Liver (tissue), 9 donors: ENCODE results near the gene ZMYM4. TPM values are rescaled to one million over a fixed set of nuclear protein-coding genes. Genes with fewer than 3 reads are reported as not detected.

Source experiments
- DNase-seq: peaks from one replicate; pipeline ENCODE4 v3.0.0-alpha.2; 2017; ENCODE audit warnings: low spot score
- H3K27ac ChIP-seq, 2 donors: one replicate each; pipeline ENCODE4 v1.7.0; 2013; ENCODE audit warnings: inconsistent platforms in 2 of 2, low read length in 2 of 2, control low read depth in 1 of 2, low read depth in 1 of 2, mild to moderate bottlenecking in 1 of 2
- H3K27me3 ChIP-seq, 4 donors: one replicate each; pipeline versions ENCODE4 v1.6.1 to v1.7.0; 2013; ENCODE audit warnings: low read length in 3 of 4, inconsistent platforms in 1 of 4, mild to moderate bottlenecking in 1 of 4, moderate library complexity in 1 of 4; ENCODE audit not compliant: control insufficient read depth in 4 of 4, insufficient read depth in 4 of 4
- H3K36me3 ChIP-seq, 4 donors: one replicate each; pipeline versions ENCODE4 v1.6.1 to v1.7.0; 2013; ENCODE audit warnings: low read length in 3 of 4, mild to moderate bottlenecking in 3 of 4, low read depth in 1 of 4, moderate library complexity in 1 of 4; ENCODE audit not compliant: control insufficient read depth in 4 of 4, insufficient read depth in 3 of 4
- H3K4me1 ChIP-seq, 4 donors: one replicate each; pipeline versions ENCODE4 v1.6.1 to v1.7.0; 2013; ENCODE audit warnings: low read length in 3 of 4, mild to moderate bottlenecking in 3 of 4, moderate library complexity in 1 of 4; ENCODE audit not compliant: control insufficient read depth in 4 of 4, insufficient read depth in 4 of 4
- H3K4me3 ChIP-seq, 3 donors: one replicate each; pipeline versions ENCODE4 v1.6.1 to v1.7.0; 2013; ENCODE audit warnings: low read length in 3 of 3, control low read depth in 1 of 3, low read depth in 1 of 3, mild to moderate bottlenecking in 1 of 3
- H3K9ac ChIP-seq, 2 donors: one replicate each; pipeline ENCODE4 v1.7.0; 2013; ENCODE audit warnings: low read length in 2 of 2, mild to moderate bottlenecking in 2 of 2, moderate library complexity in 2 of 2, control low read depth in 1 of 2, low read depth in 1 of 2
- H3K9me3 ChIP-seq, 4 donors: one replicate each; pipeline versions ENCODE4 v1.6.1 to v1.7.0; 2013; ENCODE audit warnings: low read length in 3 of 4; ENCODE audit not compliant: control insufficient read depth in 4 of 4
- ATF3 ChIP-seq: IDR thresholded peaks from 2 replicates; pipeline ENCODE4 v1.6.1; 2016; ENCODE audit warnings: antibody characterized with exemption
- CTCF ChIP-seq: fragments of 150-350 bp; IDR thresholded peaks from 2 replicates; pipeline ENCODE4 v1.5.1; 2017; ENCODE audit warnings: improper control_type of control experiment, low read depth, low read length; ENCODE audit not compliant: missing input control
- FOXA1 ChIP-seq: IDR thresholded peaks from 2 replicates; pipeline ENCODE4 v1.6.1; 2016; ENCODE audit warnings: antibody characterized with exemption
- FOXA2 ChIP-seq: IDR thresholded peaks from 2 replicates; pipeline ENCODE4 v1.6.1; 2016; ENCODE audit warnings: antibody characterized with exemption
- HNF4A ChIP-seq, 2 donors: conservative IDR thresholded peaks; 2 replicates each; pipeline ENCODE4 v1.6.1; 2016; ENCODE audit warnings: antibody characterized with exemption in 2 of 2, mild to moderate bottlenecking in 2 of 2
- JUND ChIP-seq, 2 donors: IDR thresholded peaks; 2 replicates each; pipeline ENCODE4 v1.6.1; 2016; ENCODE audit warnings: antibody characterized with exemption in 2 of 2
- RAD21 ChIP-seq, 2 donors: IDR thresholded peaks; 2 replicates each; pipeline ENCODE4 v1.6.1; 2016; ENCODE audit warnings: antibody characterized with exemption in 2 of 2, mild to moderate bottlenecking in 2 of 2
- REST ChIP-seq: IDR thresholded peaks from 2 replicates; pipeline ENCODE4 v1.6.1; 2016; ENCODE audit warnings: antibody characterized with exemption, mild to moderate bottlenecking
- RXRA ChIP-seq, 2 donors: IDR thresholded peaks; 2 replicates each; pipeline ENCODE4 v1.6.1; 2017 to 2018; ENCODE audit warnings: antibody characterized with exemption in 2 of 2, mild to moderate bottlenecking in 1 of 2
- SP1 ChIP-seq: IDR thresholded peaks from 2 replicates; pipeline ENCODE4 v1.6.1; 2018; ENCODE audit warnings: antibody characterized with exemption, mild to moderate bottlenecking
- TAF1 ChIP-seq: conservative IDR thresholded peaks from 2 replicates; pipeline ENCODE4 v1.6.1; 2016; ENCODE audit warnings: antibody characterized with exemption, mild to moderate bottlenecking
- ZBTB33 ChIP-seq: IDR thresholded peaks from 2 replicates; pipeline ENCODE4 v1.6.1; 2016; ENCODE audit warnings: antibody characterized with exemption
- WGBS: extraction: QIAGEN DNeasy Blood & Tissue Kit; methylation state at CpG from one replicate; pipeline ENCODE4 v1.1.7; 2013; 5-methylcytosine and 5-hydroxymethylcytosine counted together
- polyA plus RNA-seq, 2 donors: library from polyadenylated mRNA; stranded (reverse) in 1 of 2; unstranded in 1 of 2; fragments of 200-250 nt in 1 of 2; fragments of >200 nt in 1 of 2; fragmentation: Nextera tagmentation in 1 of 2; extraction: Ambion mirVana in 1 of 2; gene quantifications; one replicate each; pipeline versions ENCODE4 v1.2.1 to v1.2.3, GENCODE V29; 2013 to 2015
- total RNA-seq, 2 donors: library from RNA; depleted of rRNA; stranded (reverse); fragments of >200 nt; gene quantifications; one replicate each; pipeline ENCODE4 v1.2.3, GENCODE V29; 2014
- donor health status: healthy.
- donor health status: healthy.
- donor health status: healthy.
- donor health status: healthy.
- donor health status: healthy.

ZMYM4 gene
- total and polyA plus RNA-seq, 4 donors, result 5.3 to 16.8 (median 10.5) TPM

- Histone ChIP-seq H3K27ac (no peak overlapping the region), H3K36me3 (peaks cover 6 to 26% (median 14%) of the 10 kb centered on the region in 4 donors), H3K27me3 (no peaks in the 10 kb centered on the region), H3K9ac (no peak overlapping the region), H3K9me3 (no peaks in the 10 kb centered on the region), H3K4me3 (no peak overlapping the region), H3K4me1 (peaks cover 1 to 32% (median 25%) of the 10 kb centered on the region in 4 donors)
- DNase-seq, result no peak
- TF ChIP-seq RAD21 (IDR thresholded peaks at IDR 0.05), result no peak
- TF ChIP-seq HNF4A (conservative IDR thresholded peaks at IDR 0.05), result no peak
- TF ChIP-seq RXRA (IDR thresholded peaks at IDR 0.05), result no peak
- no peak for TF ChIP-seq TAF1
- no peak for TF ChIP-seq FOXA1
- no peak for TF ChIP-seq CTCF
- no peak for TF ChIP-seq FOXA2
- TF ChIP-seq ATF3, result no peak
- WGBS, result 95% methylated on average over 2 of the region's 2 CpGs
Measured at GRCh38 chr1:35453031-35453430, 184.5 kb downstream of the ZMYM4 start.

GRCh38 chr1:35454176-35454575, 185.7 kb downstream of the ZMYM4 start:
- Histone ChIP-seq H3K36me3 (peaks cover 6 to 29% (median 18%) of the 10 kb centered on the region in 4 donors), H3K4me3 (no peak overlapping the region), H3K9me3 (no peaks in the 10 kb centered on the region), H3K4me1 (peaks cover 0 to 21% (median 15%) of the 10 kb centered on the region in 4 donors), H3K27ac (peak overlapping the region; percentile 4 to 73), H3K27me3 (no peaks in the 10 kb centered on the region), H3K9ac (no peak overlapping the region)
- TF ChIP-seq FOXA2 (no peak), REST (no peak), JUND (IDR thresholded peaks at IDR 0.05) (no peak), SP1 (no peak), TAF1 (no peak), RAD21 (IDR thresholded peaks at IDR 0.05) (no peak), ZBTB33 (no peak), HNF4A (conservative IDR thresholded peaks at IDR 0.05) (no peak), RXRA (IDR thresholded peaks at IDR 0.05) (no peak)
- WGBS, result 94% methylated on average over 4 of the region's 4 CpGs
- no peak for DNase-seq
